SK-N-SH (cell line): Measurements from ENCODE around the gene CALHM5. TPM values are rescaled to one million over a fixed set of nuclear protein-coding genes. Genes with fewer than 3 reads are reported as not detected.

Source experiments
- CTCF ChIA-PET: fragments of 300-600, 350-600 bp; formaldehyde crosslinking; extraction: SDS; loops from one replicate; lab custom pipeline; 2021; lab: Yijun Ruan, JAX
- POLR2A ChIA-PET: fragments of 350-600 bp; sonication (Branson Sonifier 250); formaldehyde crosslinking; extraction: SDS; loops from one replicate; lab custom pipeline; 2020; ENCODE audit warnings: antibody characterized with exemption, inconsistent platforms; lab: Yijun Ruan, JAX
- DNase-seq: peaks from one replicate; pipeline ENCODE4 v3.0.0; 2012
- H2AFZ ChIP-seq: fragments of 200-600 bp; sonication (generic); 2 replicates; pipeline ENCODE4 v1.8.1; 2016; ENCODE audit warnings: antibody characterized with exemption, mild to moderate bottlenecking, low read depth
- H3F3A ChIP-seq: fragments of 200-600 bp; sonication (generic); replicated peaks from 2 replicates; pipeline ENCODE3; 2016; ENCODE audit warnings: antibody characterized with exemption, mild to moderate bottlenecking; ENCODE audit not compliant: insufficient read depth
- H3K27ac ChIP-seq, 2 experiments: fragments of 200-500 bp in 1 of 2; fragments of 200-600 bp in 1 of 2; sonication (Bioruptor generic) in 1 of 2; sonication (generic), shearing (Covaris generic) in 1 of 2; 2 replicates each; pipeline versions ENCODE4 v1.5.1 to v1.6.1; 2014 to 2016; ENCODE audit warnings: low read depth in 2 of 2, inconsistent platforms in 1 of 2, low read length in 1 of 2, mild to moderate bottlenecking in 1 of 2, mixed read lengths in 1 of 2
- H3K27me3 ChIP-seq: fragments of 200-600 bp; sonication (generic), shearing (Covaris generic); 2 replicates; pipeline ENCODE4 v1.6.1; 2016; ENCODE audit warnings: mixed run types; ENCODE audit not compliant: insufficient read depth
- H3K36me3 ChIP-seq, 2 experiments: fragments of 200-500 bp in 1 of 2; fragments of 200-600 bp in 1 of 2; sonication (Bioruptor generic) in 1 of 2; sonication (generic) in 1 of 2; replicated peaks in 1 of 2; 2 replicates each; pipeline versions ENCODE3 to v1.5.1; 2014 to 2016; ENCODE audit warnings: low read length in 1 of 2, mild to moderate bottlenecking in 1 of 2; ENCODE audit not compliant: insufficient read depth in 2 of 2, control insufficient read depth in 1 of 2
- H3K4me1 ChIP-seq, 2 experiments: fragments of 200-500 bp in 1 of 2; fragments of 200-600 bp in 1 of 2; sonication (Bioruptor generic) in 1 of 2; sonication (generic), shearing (Covaris generic) in 1 of 2; 2 replicates each; pipeline versions ENCODE4 v1.5.1 to v1.6.1; 2014 to 2016; ENCODE audit warnings: low read depth in 1 of 2, low read length in 1 of 2, mixed run types in 1 of 2; ENCODE audit not compliant: insufficient read depth in 2 of 2, control insufficient read depth in 1 of 2
- H3K4me2 ChIP-seq: fragments of 200-600 bp; sonication (generic), shearing (Covaris generic); 2 replicates; pipeline ENCODE4 v1.6.1; 2017; ENCODE audit warnings: mixed run types
- H3K4me3 ChIP-seq, 2 experiments: fragments of 200-500 bp in 1 of 2; fragments of 200-600 bp in 1 of 2; sonication (Bioruptor generic) in 1 of 2; sonication (generic), shearing (Covaris generic) in 1 of 2; 2 replicates each; pipeline versions ENCODE4 v1.5.1 to v1.8.1; 2014 to 2016; ENCODE audit warnings: low read depth in 2 of 2, inconsistent platforms in 1 of 2, low read length in 1 of 2, mild to moderate bottlenecking in 1 of 2, mixed read lengths in 1 of 2, moderate library complexity in 1 of 2
- H3K79me2 ChIP-seq: fragments of 200-600 bp; sonication (generic); 2 replicates; pipeline ENCODE4 v1.8.1; 2017; ENCODE audit warnings: mild to moderate bottlenecking; ENCODE audit not compliant: insufficient read depth
- H3K9ac ChIP-seq: fragments of 200-600 bp; sonication (generic); 2 replicates; pipeline ENCODE4 v1.6.1; 2017; ENCODE audit warnings: mixed run types
- H3K9me2 ChIP-seq: fragments of 200-600 bp; sonication (generic); 2 replicates; pipeline ENCODE4 v1.6.1; 2017; ENCODE audit warnings: mixed run types
- H3K9me3 ChIP-seq: fragments of 200-600 bp; sonication (generic); 2 replicates; pipeline ENCODE4 v1.6.1; 2017; ENCODE audit warnings: mixed run types, mild to moderate bottlenecking, moderate library complexity
- H4K20me1 ChIP-seq: fragments of 200-600 bp; sonication (generic); 2 replicates; pipeline ENCODE4 v1.6.1; 2017; ENCODE audit warnings: mild to moderate bottlenecking, mixed run types; ENCODE audit not compliant: insufficient read depth
- CHD2 ChIP-seq: fragments of 150-350 bp; IDR thresholded peaks from 2 replicates; pipeline ENCODE4 v1.6.1; 2018; ENCODE audit warnings: low read length; ENCODE audit not compliant: partially characterized antibody
- EP300 ChIP-seq, 2 experiments: IDR thresholded peaks; 2 replicates each; pipeline versions ENCODE4 v1.4.0 to v1.6.1; 2012; ENCODE audit warnings: borderline replicate concordance in 1 of 2, low read depth in 1 of 2, low read length in 1 of 2
- EZH2phosphoT487 ChIP-seq: fragments of 200-600 bp; sonication (generic); IDR thresholded peaks from 2 replicates; pipeline ENCODE4 v1.6.1; 2017; ENCODE audit warnings: low read depth, mixed run types, mild to moderate bottlenecking, antibody characterized with exemption, moderate library complexity, borderline replicate concordance
- FOXJ3 ChIP-seq: sonication (generic); formaldehyde crosslinking; IDR thresholded peaks from 2 replicates; pipeline ENCODE4 v1.5.1; 2020; ENCODE audit warnings: mild to moderate bottlenecking, missing genetic modification reagents
- GABPA ChIP-seq: IDR thresholded peaks from 2 replicates; pipeline ENCODE4 v1.4.0; 2012; ENCODE audit warnings: low read depth, mild to moderate bottlenecking
- GATA2 ChIP-seq: sonication (generic); formaldehyde crosslinking; IDR thresholded peaks from 2 replicates; pipeline ENCODE4 v1.5.0; 2020; ENCODE audit warnings: mild to moderate bottlenecking, missing genetic modification reagents
- MEF2A ChIP-seq: IDR thresholded peaks from 2 replicates; pipeline ENCODE4 v1.4.0; 2012; ENCODE audit warnings: low read depth, borderline replicate concordance
- NFIC ChIP-seq: IDR thresholded peaks from 2 replicates; pipeline ENCODE4 v1.4.0; 2012; ENCODE audit warnings: borderline replicate concordance
- RXRA ChIP-seq: IDR thresholded peaks from 2 replicates; pipeline ENCODE4 v1.4.0; 2012; ENCODE audit warnings: low read depth, mild to moderate bottlenecking, borderline replicate concordance
- SIN3A ChIP-seq: IDR thresholded peaks from 2 replicates; pipeline ENCODE4 v1.6.1; 2012; ENCODE audit warnings: low read depth, mild to moderate bottlenecking, low read length, moderate library complexity, borderline replicate concordance
- TAF1 ChIP-seq: IDR thresholded peaks from 2 replicates; pipeline ENCODE4 v1.6.1; 2012; ENCODE audit warnings: low read depth, mild to moderate bottlenecking, low read length, moderate library complexity, borderline replicate concordance
- TCF12 ChIP-seq: IDR thresholded peaks from 2 replicates; pipeline ENCODE4 v1.4.0; 2012
- USF1 ChIP-seq: IDR thresholded peaks from 2 replicates; pipeline ENCODE4 v1.4.0; 2012; ENCODE audit warnings: low read depth, borderline replicate concordance
- YY1 ChIP-seq: IDR thresholded peaks from 2 replicates; pipeline ENCODE4 v1.4.0; 2012; ENCODE audit warnings: low read depth, mild to moderate bottlenecking
- WGBS: methylation state at CpG from one replicate; pipeline ENCODE4 v1.1.6; 2017; ENCODE audit warnings: low lambda C conversion rate; 5-methylcytosine and 5-hydroxymethylcytosine counted together
- polyA plus RNA-seq, 3 experiments: library from polyadenylated mRNA; depleted of rRNA; stranded (reverse); fragments of >200 nt; gene quantifications; 2 replicates each; pipeline ENCODE4 v1.2.3, GENCODE V29; 2012
- TF ChIP-seq, protein P1 (sequence below): IDR thresholded peaks from 2 replicates; pipeline ENCODE4 v1.4.0; 2012; ENCODE audit warnings: low read depth, borderline replicate concordance
- TF ChIP-seq, protein P2 (sequence below): fragments of 150-350 bp; IDR thresholded peaks from 2 replicates; pipeline ENCODE4 v1.6.1; 2017; ENCODE audit warnings: antibody characterized with exemption, low read length, low read depth, borderline replicate concordance
- TF ChIP-seq, protein P3 (sequence below): fragments of 200-600 bp; sonication (generic); IDR thresholded peaks from 2 replicates; pipeline ENCODE4 v1.6.1; 2017; ENCODE audit warnings: antibody characterized with exemption, mild to moderate bottlenecking, moderate library complexity

CALHM5 gene
- polyA plus RNA-seq, 1 of the 3 experiments (the other 2 are of a cell fraction): 0.38 TPM

GRCh38 chr6:116508527-116508926 is 2.9 kb upstream of the CALHM5 start:
- Histone ChIP-seq H3K27ac (no peak overlapping the region), H3K9ac (no peak overlapping the region), H2AFZ (no peak overlapping the region), H3K4me1 (peaks cover 0 to 16% of the 10 kb centered on the region in 2 experiments; a peak in 3 of 4 replicates), H3K9me3 (no peaks in the 10 kb centered on the region), H3F3A (peaks cover 4% of the 10 kb centered on the region), H3K4me3 (no peak overlapping the region), H3K9me2 (no peaks in the 10 kb centered on the region), H4K20me1 (no peaks in the 10 kb centered on the region), H3K27me3 (no peaks in the 10 kb centered on the region), H3K79me2 (peaks cover 6% of the 10 kb centered on the region; the same call in 1 of the 2 replicates), H3K4me2 (no peak overlapping the region), H3K36me3 (no peaks in the 10 kb centered on the region)
- TF ChIP-seq, protein P1, sequence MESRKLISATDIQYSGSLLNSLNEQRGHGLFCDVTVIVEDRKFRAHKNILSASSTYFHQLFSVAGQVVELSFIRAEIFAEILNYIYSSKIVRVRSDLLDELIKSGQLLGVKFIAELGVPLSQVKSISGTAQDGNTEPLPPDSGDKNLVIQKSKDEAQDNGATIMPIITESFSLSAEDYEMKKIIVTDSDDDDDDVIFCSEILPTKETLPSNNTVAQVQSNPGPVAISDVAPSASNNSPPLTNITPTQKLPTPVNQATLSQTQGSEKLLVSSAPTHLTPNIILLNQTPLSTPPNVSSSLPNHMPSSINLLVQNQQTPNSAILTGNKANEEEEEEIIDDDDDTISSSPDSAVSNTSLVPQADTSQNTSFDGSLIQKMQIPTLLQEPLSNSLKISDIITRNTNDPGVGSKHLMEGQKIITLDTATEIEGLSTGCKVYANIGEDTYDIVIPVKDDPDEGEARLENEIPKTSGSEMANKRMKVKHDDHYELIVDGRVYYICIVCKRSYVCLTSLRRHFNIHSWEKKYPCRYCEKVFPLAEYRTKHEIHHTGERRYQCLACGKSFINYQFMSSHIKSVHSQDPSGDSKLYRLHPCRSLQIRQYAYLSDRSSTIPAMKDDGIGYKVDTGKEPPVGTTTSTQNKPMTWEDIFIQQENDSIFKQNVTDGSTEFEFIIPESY: no peak
- TF ChIP-seq USF1 (no peak), YY1 (no peak), TCF12 (no peak), EZH2phosphoT487 (no peak), CHD2 (no peak), EP300 (IDR thresholded peaks at IDR 0.05; ENCODE audit: borderline replicate concordance in 1 of 2, low read depth in 1 of 2, low read length in 1 of 2) (no peak)
- TF ChIP-seq, protein P2, sequence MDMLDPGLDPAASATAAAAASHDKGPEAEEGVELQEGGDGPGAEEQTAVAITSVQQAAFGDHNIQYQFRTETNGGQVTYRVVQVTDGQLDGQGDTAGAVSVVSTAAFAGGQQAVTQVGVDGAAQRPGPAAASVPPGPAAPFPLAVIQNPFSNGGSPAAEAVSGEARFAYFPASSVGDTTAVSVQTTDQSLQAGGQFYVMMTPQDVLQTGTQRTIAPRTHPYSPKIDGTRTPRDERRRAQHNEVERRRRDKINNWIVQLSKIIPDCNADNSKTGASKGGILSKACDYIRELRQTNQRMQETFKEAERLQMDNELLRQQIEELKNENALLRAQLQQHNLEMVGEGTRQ: no peak
- POLR2A ChIA-PET: no interaction called here
- DNase-seq: no peak
- CTCF ChIA-PET: no interaction called here

DNA sequence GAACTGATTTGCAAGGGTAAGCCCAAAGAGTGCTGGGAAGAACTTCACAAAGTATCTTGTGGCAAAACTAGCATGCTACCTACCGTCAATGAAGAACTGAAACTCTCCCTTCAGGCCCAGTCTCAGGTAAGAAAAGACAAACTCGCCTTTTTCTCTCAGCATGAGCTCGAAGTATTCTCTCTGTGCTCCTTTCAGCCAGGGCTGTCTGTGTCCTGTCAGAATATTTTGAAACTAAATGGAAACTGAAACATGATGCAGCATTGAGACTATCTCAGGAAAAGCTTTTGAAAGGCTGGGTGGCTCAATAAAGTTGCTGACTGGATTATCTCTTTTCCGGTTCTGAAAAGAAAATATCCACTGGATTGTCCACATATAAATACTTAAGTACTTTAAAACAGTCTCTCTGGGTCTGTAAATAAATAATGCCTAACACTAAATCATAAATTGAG is 696 bp downstream of the CALHM5 start:
- Histone ChIP-seq H3K27me3 (no peaks in the 10 kb centered on the region), H3K36me3 (no peaks in the 10 kb centered on the region), H3K9ac (peak overlapping the region; percentile 55), H3K27ac (peak overlapping the region; percentile 43 to 55; a peak in 3 of 4 replicates), H3K4me2 (peak overlapping the region; percentile 85), H3K9me2 (no peaks in the 10 kb centered on the region), H3K79me2 (peaks cover 6% of the 10 kb centered on the region; the same call in 1 of the 2 replicates), H3K4me1 (peaks cover 0 to 16% of the 10 kb centered on the region in 2 experiments; a peak in 3 of 4 replicates), H3K4me3 (peak overlapping the region; percentile 9 to 53; a peak in 3 of 4 replicates), H3F3A (peaks cover 4% of the 10 kb centered on the region), H4K20me1 (no peaks in the 10 kb centered on the region), H2AFZ (peak overlapping the region; percentile 95), H3K9me3 (no peaks in the 10 kb centered on the region)
- no peak for DNase-seq
- WGBS: 74% methylated on average over 4 of the region's 4 CpGs
- ChIA-PET CTCF (interaction anchor here (0.6 to 2.0 kb wide), 12 partner anchors 8 to 295 kb away, joined by 3 to 14 read pairs (median 4); partner anchors contain the start of gene CALHM6), POLR2A (no interaction called here)
- TF ChIP-seq, protein P2: no peak
- TF ChIP-seq NFIC: no peak
- no peak for TF ChIP-seq TAF1
- TF ChIP-seq SIN3A: no peak
- no peak for TF ChIP-seq EZH2phosphoT487
- TF ChIP-seq CHD2: no peak
- TF ChIP-seq, protein P3, sequence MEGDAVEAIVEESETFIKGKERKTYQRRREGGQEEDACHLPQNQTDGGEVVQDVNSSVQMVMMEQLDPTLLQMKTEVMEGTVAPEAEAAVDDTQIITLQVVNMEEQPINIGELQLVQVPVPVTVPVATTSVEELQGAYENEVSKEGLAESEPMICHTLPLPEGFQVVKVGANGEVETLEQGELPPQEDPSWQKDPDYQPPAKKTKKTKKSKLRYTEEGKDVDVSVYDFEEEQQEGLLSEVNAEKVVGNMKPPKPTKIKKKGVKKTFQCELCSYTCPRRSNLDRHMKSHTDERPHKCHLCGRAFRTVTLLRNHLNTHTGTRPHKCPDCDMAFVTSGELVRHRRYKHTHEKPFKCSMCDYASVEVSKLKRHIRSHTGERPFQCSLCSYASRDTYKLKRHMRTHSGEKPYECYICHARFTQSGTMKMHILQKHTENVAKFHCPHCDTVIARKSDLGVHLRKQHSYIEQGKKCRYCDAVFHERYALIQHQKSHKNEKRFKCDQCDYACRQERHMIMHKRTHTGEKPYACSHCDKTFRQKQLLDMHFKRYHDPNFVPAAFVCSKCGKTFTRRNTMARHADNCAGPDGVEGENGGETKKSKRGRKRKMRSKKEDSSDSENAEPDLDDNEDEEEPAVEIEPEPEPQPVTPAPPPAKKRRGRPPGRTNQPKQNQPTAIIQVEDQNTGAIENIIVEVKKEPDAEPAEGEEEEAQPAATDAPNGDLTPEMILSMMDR: no peak
- TF ChIP-seq RXRA: no peak
- no peak for TF ChIP-seq MEF2A
- TF ChIP-seq, protein P1: no peak
- TF ChIP-seq FOXJ3 (CRISPR knock-in tag): no peak
- no peak for TF ChIP-seq GATA2 (CRISPR knock-in tag)
- no peak for TF ChIP-seq GABPA
